ENCODE measurements around the gene SPOP.

Gene SPOP

GRCh38 chr17:49595328-49595727 is 82.6 kb downstream of the SPOP start:
- H3K4me3 ChIP-seq (ENCODE audit: insufficient read depth, low read length, poor library complexity, severe bottlenecking): no peak overlapping the region
- no peak overlapping the region for H3K4me2 ChIP-seq (ENCODE audit: low read depth, low read length, poor library complexity, severe bottlenecking)
- H3K9me2 ChIP-seq (replicated peaks; ENCODE audit: insufficient read depth, low read length): no peaks in the 10 kb centered on the region
- H3K9me3 ChIP-seq (ENCODE audit: insufficient read depth, low read length): no peaks in the 10 kb centered on the region
- no peaks in the 10 kb centered on the region for H3K27me3 ChIP-seq (ENCODE audit: low read length)
- H3K79me2 ChIP-seq (ENCODE audit: insufficient read depth, low read length): no peaks in the 10 kb centered on the region
- H3K9ac ChIP-seq (ENCODE audit: low read length): no peak overlapping the region
- H3K36me3 ChIP-seq (ENCODE audit: low read length): 0 out of 2 replicates have a peak, but pooled peaks cover 6% of the 10 kb centered on the region
- H3F3A ChIP-seq (ENCODE audit: insufficient read depth): no peaks in the 10 kb centered on the region
- no peak overlapping the region for H2AFZ ChIP-seq (ENCODE audit: low read depth, low read length, severe bottlenecking)
- H3K27ac ChIP-seq (ENCODE audit: low read depth, low read length): no peak overlapping the region
- TF ChIP-seq EZH2phosphoT487 (conservative IDR thresholded peaks at IDR 0.05; ENCODE audit: low read length) (no peak), CTCF (IDR thresholded peaks at IDR 0.05; ENCODE audit: insufficient read depth, low read length, poor library complexity, severe bottlenecking) (no peak)
- no peaks in the 10 kb centered on the region for H4K20me1 ChIP-seq (ENCODE audit: low read depth, low read length)

- Histone ChIP-seq H3K4me3 (ENCODE audit: insufficient read depth, low read length, poor library complexity, severe bottlenecking) (no peak overlapping the region), H3K9me2 (replicated peaks; ENCODE audit: insufficient read depth, low read length) (no peaks in the 10 kb centered on the region), H3K27me3 (ENCODE audit: low read length) (no peaks in the 10 kb centered on the region), H3K4me2 (ENCODE audit: low read depth, low read length, poor library complexity, severe bottlenecking) (no peak overlapping the region), H2AFZ (ENCODE audit: low read depth, low read length, severe bottlenecking) (no peak overlapping the region), H3K79me2 (ENCODE audit: insufficient read depth, low read length) (no peaks in the 10 kb centered on the region), H3K9me3 (ENCODE audit: insufficient read depth, low read length) (no peaks in the 10 kb centered on the region), H3F3A (ENCODE audit: insufficient read depth) (no peaks in the 10 kb centered on the region), H3K9ac (ENCODE audit: low read length) (no peak overlapping the region), H3K27ac (ENCODE audit: low read depth, low read length) (no peak overlapping the region), H3K36me3 (ENCODE audit: low read length) (no peaks in the 10 kb centered on the region), H4K20me1 (ENCODE audit: low read depth, low read length) (no peaks in the 10 kb centered on the region)
- TF ChIP-seq CTCF (IDR thresholded peaks at IDR 0.05; ENCODE audit: insufficient read depth, low read length, poor library complexity, severe bottlenecking): no peak
- no peak for TF ChIP-seq EZH2phosphoT487 (conservative IDR thresholded peaks at IDR 0.05; ENCODE audit: low read length)
Measured at GRCh38 chr17:49592263-49592662, 85.6 kb downstream of the SPOP start.

GRCh38 chr17:49590874-49591273 is 87.0 kb downstream of the SPOP start:
- TF ChIP-seq EZH2phosphoT487 (conservative IDR thresholded peaks at IDR 0.05; ENCODE audit: low read length) (no peak), CTCF (IDR thresholded peaks at IDR 0.05; ENCODE audit: insufficient read depth, low read length, poor library complexity, severe bottlenecking) (no peak)
- no peak overlapping the region for H3K4me2 ChIP-seq (ENCODE audit: low read depth, low read length, poor library complexity, severe bottlenecking)
- no peaks in the 10 kb centered on the region for H3K9me2 ChIP-seq (replicated peaks; ENCODE audit: insufficient read depth, low read length)
- no peaks in the 10 kb centered on the region for H3K36me3 ChIP-seq (ENCODE audit: low read length)
- H4K20me1 ChIP-seq (ENCODE audit: low read depth, low read length): no peaks in the 10 kb centered on the region
- H3K9ac ChIP-seq (ENCODE audit: low read length): no peak overlapping the region
- H3K4me3 ChIP-seq (ENCODE audit: insufficient read depth, low read length, poor library complexity, severe bottlenecking): no peak overlapping the region
- no peaks in the 10 kb centered on the region for H3F3A ChIP-seq (ENCODE audit: insufficient read depth)
- H3K9me3 ChIP-seq (ENCODE audit: insufficient read depth, low read length): no peaks in the 10 kb centered on the region
- H2AFZ ChIP-seq (ENCODE audit: low read depth, low read length, severe bottlenecking): no peak overlapping the region
- H3K79me2 ChIP-seq (ENCODE audit: insufficient read depth, low read length): no peaks in the 10 kb centered on the region
- H3K27ac ChIP-seq (ENCODE audit: low read depth, low read length): no peak overlapping the region
- no peaks in the 10 kb centered on the region for H3K27me3 ChIP-seq (ENCODE audit: low read length)

GRCh38 chr17:49589577-49589927 is 88.3 kb downstream of the SPOP start:
- Histone ChIP-seq H3K4me2 (ENCODE audit: low read depth, low read length, poor library complexity, severe bottlenecking) (no peak overlapping the region), H2AFZ (ENCODE audit: low read depth, low read length, severe bottlenecking) (no peak overlapping the region), H3F3A (ENCODE audit: insufficient read depth) (no peaks in the 10 kb centered on the region)

More at GRCh38 chr17:49589577-49589927, 88.3 kb downstream of the SPOP start:
- H3K9me2 ChIP-seq (replicated peaks; ENCODE audit: insufficient read depth, low read length): no peaks in the 10 kb centered on the region
- no peaks in the 10 kb centered on the region for H4K20me1 ChIP-seq (ENCODE audit: low read depth, low read length)
- no peaks in the 10 kb centered on the region for H3K27me3 ChIP-seq (ENCODE audit: low read length)
- no peak overlapping the region for H3K9ac ChIP-seq (ENCODE audit: low read length)
- no peak overlapping the region for H3K4me3 ChIP-seq (ENCODE audit: insufficient read depth, low read length, poor library complexity, severe bottlenecking)
- H3K79me2 ChIP-seq (ENCODE audit: insufficient read depth, low read length): no peaks in the 10 kb centered on the region
- H3K9me3 ChIP-seq (ENCODE audit: insufficient read depth, low read length): no peaks in the 10 kb centered on the region
- no peaks in the 10 kb centered on the region for H3K36me3 ChIP-seq (ENCODE audit: low read length)
- TF ChIP-seq EZH2phosphoT487 (conservative IDR thresholded peaks at IDR 0.05; ENCODE audit: low read length) (no peak), CTCF (IDR thresholded peaks at IDR 0.05; ENCODE audit: insufficient read depth, low read length, poor library complexity, severe bottlenecking) (no peak)
- H3K27ac ChIP-seq (ENCODE audit: low read depth, low read length): no peak overlapping the region

All from SU-DHL-6 (cell line).